Astrocyte (in vitro differentiated cells and primary cell): ENCODE data around the gene NKAIN2.

ENCODE experiments used
- EZH2 ChIP-seq: IDR thresholded peaks from 2 replicates; pipeline ENCODE4 v1.6.1; 2012; ENCODE audit warnings: mild to moderate bottlenecking, low read length, inconsistent platforms; ENCODE audit not compliant: insufficient read depth
- TF ChIP-seq, protein P1 (sequence below): IDR thresholded peaks from 2 replicates; pipeline ENCODE4 v1.5.1; 2011; ENCODE audit warnings: low read depth, mild to moderate bottlenecking, inconsistent platforms, low read length, moderate library complexity; ENCODE audit not compliant: insufficient read depth

DNA sequence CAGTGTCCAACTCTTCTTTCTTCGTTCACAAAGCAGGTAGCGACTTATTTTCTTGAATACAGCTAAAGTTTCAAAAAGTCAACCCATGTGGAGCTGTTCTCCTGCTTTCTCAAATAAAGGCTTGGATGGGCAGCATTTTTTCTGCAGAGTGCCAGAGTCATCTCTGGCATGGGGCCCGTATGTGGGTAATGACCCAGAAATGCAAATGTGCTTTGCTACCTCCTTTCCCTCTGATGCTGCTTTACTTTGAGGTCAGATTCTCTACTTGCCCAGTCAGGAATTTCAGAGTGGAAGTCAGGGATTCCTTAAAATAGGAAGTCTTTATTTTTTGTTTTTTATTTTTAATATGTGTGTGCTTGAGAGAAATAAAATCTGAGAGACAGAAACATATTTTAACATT, 4.9 kb downstream of the NKAIN2 start:
- TF ChIP-seq EZH2 = no peak
- TF ChIP-seq, protein P1, sequence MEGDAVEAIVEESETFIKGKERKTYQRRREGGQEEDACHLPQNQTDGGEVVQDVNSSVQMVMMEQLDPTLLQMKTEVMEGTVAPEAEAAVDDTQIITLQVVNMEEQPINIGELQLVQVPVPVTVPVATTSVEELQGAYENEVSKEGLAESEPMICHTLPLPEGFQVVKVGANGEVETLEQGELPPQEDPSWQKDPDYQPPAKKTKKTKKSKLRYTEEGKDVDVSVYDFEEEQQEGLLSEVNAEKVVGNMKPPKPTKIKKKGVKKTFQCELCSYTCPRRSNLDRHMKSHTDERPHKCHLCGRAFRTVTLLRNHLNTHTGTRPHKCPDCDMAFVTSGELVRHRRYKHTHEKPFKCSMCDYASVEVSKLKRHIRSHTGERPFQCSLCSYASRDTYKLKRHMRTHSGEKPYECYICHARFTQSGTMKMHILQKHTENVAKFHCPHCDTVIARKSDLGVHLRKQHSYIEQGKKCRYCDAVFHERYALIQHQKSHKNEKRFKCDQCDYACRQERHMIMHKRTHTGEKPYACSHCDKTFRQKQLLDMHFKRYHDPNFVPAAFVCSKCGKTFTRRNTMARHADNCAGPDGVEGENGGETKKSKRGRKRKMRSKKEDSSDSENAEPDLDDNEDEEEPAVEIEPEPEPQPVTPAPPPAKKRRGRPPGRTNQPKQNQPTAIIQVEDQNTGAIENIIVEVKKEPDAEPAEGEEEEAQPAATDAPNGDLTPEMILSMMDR = no peak
